ENCODE results near the gene VPS8. TPM values are rescaled to one million over a fixed set of nuclear protein-coding genes. Genes with fewer than 3 reads are reported as not detected.
A peak's percentile ranks its signal among the peaks of the same experiment; 100 is the strongest.

Gene VPS8
- total RNA-seq, 1 donor, result 95.2 TPM

- Histone ChIP-seq H3K4me2 (ENCODE audit: insufficient read depth, low read length) (no peak overlapping the region), H3K4me3 (ENCODE audit: insufficient read depth, low read length) (no peak overlapping the region), H3K9me3 (ENCODE audit: low read depth, low read length) (no peaks in the 10 kb centered on the region), H3K27me3 (ENCODE audit: insufficient read depth, low read length) (no peaks in the 10 kb centered on the region), H3K27ac (ENCODE audit: low read depth, low read length) (no peak overlapping the region), H3K36me3 (ENCODE audit: insufficient read depth, low read length) (peaks cover 2% of the 10 kb centered on the region), H3K79me2 (ENCODE audit: insufficient read depth, low read length) (peaks cover 17% of the 10 kb centered on the region), H4K20me1 (ENCODE audit: insufficient read depth, low read length) (no peaks in the 10 kb centered on the region), H2AFZ (ENCODE audit: low read length) (no peak overlapping the region), H3K4me1 (ENCODE audit: insufficient read depth, low read length) (no peaks in the 10 kb centered on the region)
- no peak for TF ChIP-seq CTCF (IDR thresholded peaks at IDR 0.05; ENCODE audit: extremely low read depth, low read depth, low read length)
- DNase-seq (ENCODE audit: insufficient read length, low spot score, missing footprints), result no peak
Observed at GRCh38 chr3:184822654-184823053, 10.7 kb downstream of the VPS8 start.

GRCh38 chr3:184823990-184824389, 12.0 kb downstream of the VPS8 start:
- no peaks in the 10 kb centered on the region for H4K20me1 ChIP-seq (ENCODE audit: insufficient read depth, low read length)
- peaks cover 2% of the 10 kb centered on the region for H3K36me3 ChIP-seq (ENCODE audit: insufficient read depth, low read length)
- H3K27ac ChIP-seq (ENCODE audit: low read depth, low read length), result no peak overlapping the region
- H3K79me2 ChIP-seq (ENCODE audit: insufficient read depth, low read length), result peaks cover 14% of the 10 kb centered on the region
- no peak overlapping the region for H3K4me3 ChIP-seq (ENCODE audit: insufficient read depth, low read length)
- no peak overlapping the region for H3K4me2 ChIP-seq (ENCODE audit: insufficient read depth, low read length)
- H3K4me1 ChIP-seq (ENCODE audit: insufficient read depth, low read length), result no peaks in the 10 kb centered on the region
- H3K9me3 ChIP-seq (ENCODE audit: low read depth, low read length), result no peaks in the 10 kb centered on the region
- H2AFZ ChIP-seq (ENCODE audit: low read length), result no peak overlapping the region
- no peaks in the 10 kb centered on the region for H3K27me3 ChIP-seq (ENCODE audit: insufficient read depth, low read length)
- DNase-seq (ENCODE audit: insufficient read length, low spot score, missing footprints), result no peak
- no peak for TF ChIP-seq CTCF (IDR thresholded peaks at IDR 0.05; ENCODE audit: extremely low read depth, low read depth, low read length)

- peak; percentile 53 for DNase-seq (ENCODE audit: insufficient read length, low spot score, missing footprints)
- H4K20me1 ChIP-seq (ENCODE audit: insufficient read depth, low read length), result no peaks in the 10 kb centered on the region
- no peaks in the 10 kb centered on the region for H3K4me1 ChIP-seq (ENCODE audit: insufficient read depth, low read length)
- H3K4me2 ChIP-seq (ENCODE audit: insufficient read depth, low read length), result no peak overlapping the region
- no peaks in the 10 kb centered on the region for H3K9me3 ChIP-seq (ENCODE audit: low read depth, low read length)
- TF ChIP-seq CTCF (IDR thresholded peaks at IDR 0.05; ENCODE audit: extremely low read depth, low read depth, low read length), result no peak
- no peak overlapping the region for H3K4me3 ChIP-seq (ENCODE audit: insufficient read depth, low read length)
- no peak overlapping the region for H2AFZ ChIP-seq (ENCODE audit: low read length)
- peaks cover 2% of the 10 kb centered on the region for H3K36me3 ChIP-seq (ENCODE audit: insufficient read depth, low read length)
- no peak overlapping the region for H3K27ac ChIP-seq (ENCODE audit: low read depth, low read length)
- H3K79me2 ChIP-seq (ENCODE audit: insufficient read depth, low read length), result peaks cover 10% of the 10 kb centered on the region
- H3K27me3 ChIP-seq (ENCODE audit: insufficient read depth, low read length), result no peaks in the 10 kb centered on the region
Observed at GRCh38 chr3:184825121-184825820, 13.3 kb downstream of the VPS8 start.

- peaks cover 12% of the 10 kb centered on the region for H3K36me3 ChIP-seq (ENCODE audit: insufficient read depth, low read length)
- no peak for DNase-seq (ENCODE audit: insufficient read length, low spot score, missing footprints)
Observed at GRCh38 chr3:184827572-184827971, 15.6 kb downstream of the VPS8 start.

More at GRCh38 chr3:184827572-184827971, 15.6 kb downstream of the VPS8 start:
- no peaks in the 10 kb centered on the region for H3K27me3 ChIP-seq (ENCODE audit: insufficient read depth, low read length)
- no peak for TF ChIP-seq CTCF (IDR thresholded peaks at IDR 0.05; ENCODE audit: extremely low read depth, low read depth, low read length)
- no peaks in the 10 kb centered on the region for H3K4me1 ChIP-seq (ENCODE audit: insufficient read depth, low read length)
- no peaks in the 10 kb centered on the region for H4K20me1 ChIP-seq (ENCODE audit: insufficient read depth, low read length)
- no peak overlapping the region for H2AFZ ChIP-seq (ENCODE audit: low read length)
- no peak overlapping the region for H3K27ac ChIP-seq (ENCODE audit: low read depth, low read length)
- peaks cover 7% of the 10 kb centered on the region for H3K79me2 ChIP-seq (ENCODE audit: insufficient read depth, low read length)
- no peak overlapping the region for H3K4me2 ChIP-seq (ENCODE audit: insufficient read depth, low read length)
- no peaks in the 10 kb centered on the region for H3K9me3 ChIP-seq (ENCODE audit: low read depth, low read length)
- H3K4me3 ChIP-seq (ENCODE audit: insufficient read depth, low read length), result no peak overlapping the region
